Tibial artery (tissue), 4 donors: Measurements from ENCODE around the gene PRKG1.

Experiments used
- DNase-seq, 2 donors: peaks; one replicate each; pipeline ENCODE4 v3.0.0-alpha.2; 2019
- H3K27ac ChIP-seq, 2 donors: fragments of 200-600 bp; sonication (generic) in 1 of 2; 1 replicate in 1 of 2; 2 replicates in 1 of 2; pipeline ENCODE4 v1.5.1; 2018 to 2019; ENCODE audit warnings: mild to moderate bottlenecking in 1 of 2
- H3K27me3 ChIP-seq, 2 donors: fragments of 200-600 bp; sonication (generic) in 1 of 2; one replicate each; pipeline versions ENCODE4 v1.5.1 to v1.6.0; 2016 to 2019
- H3K36me3 ChIP-seq, 3 donors: fragments of 200-600 bp; sonication (generic) in 2 of 3; one replicate each; pipeline ENCODE4 v1.5.1; 2016 to 2019; ENCODE audit warnings: mild to moderate bottlenecking in 2 of 3
- H3K4me1 ChIP-seq, 4 donors: fragments of 200-600 bp; sonication (generic) in 2 of 4; 1 replicate in 3 of 4; 2 replicates in 1 of 4; pipeline ENCODE4 v1.5.1; 2016 to 2019
- H3K4me3 ChIP-seq, 2 donors: fragments of 200-600 bp; sonication (generic) in 1 of 2; 1 replicate in 1 of 2; 2 replicates in 1 of 2; pipeline ENCODE4 v1.5.1; 2018 to 2019; ENCODE audit warnings: mild to moderate bottlenecking in 2 of 2
- H3K9me3 ChIP-seq, 3 donors: fragments of 200-600 bp; sonication (generic) in 1 of 3; one replicate each; pipeline ENCODE4 v1.5.1; 2016 to 2019
- intact Hi-C: fragments of 100-400 bp; cut with DNase I; formaldehyde crosslinking; loops from one replicate; pipeline ENCODE4 v1.15.0; 2023; ENCODE audit warnings: low total_unique reads
- TF ChIP-seq, protein P1 (sequence below), 2 experiments: fragments of 200-600 bp in 1 of 2; fragments of 450-650 bp in 1 of 2; IDR thresholded peaks; one replicate each; pipeline ENCODE4 v1.5.1; 2017 to 2019; ENCODE audit warnings: antibody characterized with exemption in 2 of 2, mild to moderate bottlenecking in 1 of 2, moderate library complexity in 1 of 2

The PRKG1 gene

DNA sequence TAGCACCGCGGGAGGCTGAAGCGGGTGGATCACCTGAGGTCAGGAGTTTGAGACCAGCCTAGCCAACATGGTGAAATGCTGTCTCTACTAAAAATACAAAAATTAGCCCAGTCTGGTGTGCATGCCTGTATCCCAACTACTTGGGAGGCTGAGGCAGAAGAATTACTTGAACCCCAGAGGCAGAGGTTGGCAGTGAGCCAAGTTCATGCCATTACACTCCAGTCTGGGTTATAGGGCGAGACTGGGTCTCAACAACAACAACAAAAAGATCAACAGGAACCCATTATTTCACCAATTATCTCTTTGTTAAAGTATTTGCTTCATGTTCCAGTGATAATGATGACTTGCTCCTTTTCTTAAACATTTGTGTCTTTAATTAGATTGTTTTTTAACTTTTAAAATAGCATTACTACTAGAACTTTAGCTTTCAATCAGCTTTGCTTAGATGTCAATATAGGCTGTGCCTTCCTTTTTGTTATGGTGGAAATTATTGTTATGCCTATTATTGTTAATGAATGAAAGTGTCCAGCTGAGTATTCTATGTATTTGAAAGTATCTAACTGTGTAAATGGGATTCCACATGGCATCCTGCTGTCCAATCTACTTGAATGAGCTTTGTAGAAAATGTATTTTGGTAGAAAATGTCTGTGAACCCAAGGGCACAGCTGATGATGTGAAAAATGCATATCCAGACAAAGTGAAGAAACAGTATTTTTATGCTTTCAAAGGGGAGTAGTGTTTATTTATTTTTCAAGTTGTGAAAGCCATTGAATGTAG lies 686.8 kb downstream of the PRKG1 start:
- no peak for DNase-seq
- Histone ChIP-seq H3K27ac (no peak overlapping the region), H3K27me3 (no peaks in the 10 kb centered on the region), H3K9me3 (no peaks in the 10 kb centered on the region), H3K4me3 (no peak overlapping the region), H3K4me1 (peaks cover 0 to 23% (median 0%) of the 10 kb centered on the region in 4 donors), H3K36me3 (no peaks in the 10 kb centered on the region)
- TF ChIP-seq, protein P1, sequence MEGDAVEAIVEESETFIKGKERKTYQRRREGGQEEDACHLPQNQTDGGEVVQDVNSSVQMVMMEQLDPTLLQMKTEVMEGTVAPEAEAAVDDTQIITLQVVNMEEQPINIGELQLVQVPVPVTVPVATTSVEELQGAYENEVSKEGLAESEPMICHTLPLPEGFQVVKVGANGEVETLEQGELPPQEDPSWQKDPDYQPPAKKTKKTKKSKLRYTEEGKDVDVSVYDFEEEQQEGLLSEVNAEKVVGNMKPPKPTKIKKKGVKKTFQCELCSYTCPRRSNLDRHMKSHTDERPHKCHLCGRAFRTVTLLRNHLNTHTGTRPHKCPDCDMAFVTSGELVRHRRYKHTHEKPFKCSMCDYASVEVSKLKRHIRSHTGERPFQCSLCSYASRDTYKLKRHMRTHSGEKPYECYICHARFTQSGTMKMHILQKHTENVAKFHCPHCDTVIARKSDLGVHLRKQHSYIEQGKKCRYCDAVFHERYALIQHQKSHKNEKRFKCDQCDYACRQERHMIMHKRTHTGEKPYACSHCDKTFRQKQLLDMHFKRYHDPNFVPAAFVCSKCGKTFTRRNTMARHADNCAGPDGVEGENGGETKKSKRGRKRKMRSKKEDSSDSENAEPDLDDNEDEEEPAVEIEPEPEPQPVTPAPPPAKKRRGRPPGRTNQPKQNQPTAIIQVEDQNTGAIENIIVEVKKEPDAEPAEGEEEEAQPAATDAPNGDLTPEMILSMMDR (IDR thresholded peaks at IDR 0.05) = no peak
- intact Hi-C loops = loop anchor here (5.0 kb wide), 1 partner anchor 561 kb away; no protein-coding TSS in a partner anchor

DNA sequence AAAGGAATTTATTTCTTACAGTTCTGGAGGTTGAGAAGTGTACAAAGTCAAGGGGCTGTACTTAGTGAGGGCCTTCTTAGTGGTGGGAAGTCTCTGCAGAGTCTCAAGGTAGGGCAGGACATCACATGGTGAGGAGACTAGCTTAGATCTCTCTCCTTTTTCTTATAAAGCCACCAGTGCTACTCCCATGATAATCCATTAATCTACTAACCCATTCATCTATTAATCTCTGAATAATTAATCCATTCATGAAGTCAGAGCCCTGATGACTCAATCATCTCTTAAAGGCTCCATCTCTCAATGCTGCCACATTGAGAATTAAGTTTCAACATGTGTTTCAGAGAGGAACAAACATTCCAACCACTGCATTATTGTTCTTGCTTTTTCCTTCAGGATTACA lies 689.5 kb downstream of the PRKG1 start:
- peaks cover 0 to 3% (median 0%) of the 10 kb centered on the region in 3 donors for H3K9me3 ChIP-seq
- no peaks in the 10 kb centered on the region for H3K27me3 ChIP-seq
- TF ChIP-seq, protein P1 (IDR thresholded peaks at IDR 0.05) = no peak
- no peak for DNase-seq
- H3K4me1 ChIP-seq = peaks cover 0 to 22% (median 0%) of the 10 kb centered on the region in 4 donors
- no peak overlapping the region for H3K4me3 ChIP-seq
- intact Hi-C loops = loop anchor here (5.0 kb wide), 1 partner anchor 559 kb away; no protein-coding TSS in a partner anchor
- H3K36me3 ChIP-seq = no peaks in the 10 kb centered on the region
- H3K27ac ChIP-seq = no peak overlapping the region

DNA sequence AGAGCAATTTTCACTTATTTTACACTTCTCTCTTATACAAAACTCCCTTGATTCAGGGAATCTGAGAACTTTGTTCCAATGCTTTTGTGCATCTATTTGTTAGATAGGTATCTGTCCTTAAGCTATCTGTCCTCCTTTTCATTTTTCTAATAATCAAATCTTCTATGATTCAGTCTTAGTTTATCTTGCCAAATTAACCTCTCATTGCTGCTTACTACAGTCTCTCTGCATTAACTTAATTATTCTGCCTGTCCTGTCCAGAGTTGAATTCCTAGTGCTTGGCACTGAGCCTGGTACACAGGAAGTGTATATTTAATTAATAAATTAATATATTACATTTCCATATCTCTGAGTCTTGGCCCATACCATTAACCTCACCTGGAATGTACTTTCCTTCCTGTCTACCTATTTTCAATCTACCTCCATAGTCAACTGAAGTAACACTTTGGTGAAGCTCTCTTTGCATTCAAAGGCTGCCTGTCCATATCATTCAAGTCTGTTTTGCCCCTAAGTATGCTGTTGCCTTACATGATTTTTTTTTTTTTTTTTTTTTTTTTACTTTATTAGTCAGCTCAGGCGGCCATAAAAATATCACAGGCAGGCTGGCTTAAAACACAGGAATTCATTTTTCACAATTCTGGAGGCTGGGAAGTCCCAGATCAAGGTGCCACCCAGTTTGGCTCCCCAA lies 691.1 kb downstream of the PRKG1 start:
- Histone ChIP-seq H3K9me3 (peaks cover 0 to 3% (median 0%) of the 10 kb centered on the region in 3 donors), H3K4me1 (peaks cover 0 to 20% (median 0%) of the 10 kb centered on the region in 4 donors), H3K4me3 (no peak overlapping the region), H3K27me3 (no peaks in the 10 kb centered on the region), H3K27ac (no peak overlapping the region), H3K36me3 (no peaks in the 10 kb centered on the region)
- intact Hi-C loops = no loop called here
- TF ChIP-seq, protein P1 (IDR thresholded peaks at IDR 0.05) = no peak
- no peak for DNase-seq

DNA sequence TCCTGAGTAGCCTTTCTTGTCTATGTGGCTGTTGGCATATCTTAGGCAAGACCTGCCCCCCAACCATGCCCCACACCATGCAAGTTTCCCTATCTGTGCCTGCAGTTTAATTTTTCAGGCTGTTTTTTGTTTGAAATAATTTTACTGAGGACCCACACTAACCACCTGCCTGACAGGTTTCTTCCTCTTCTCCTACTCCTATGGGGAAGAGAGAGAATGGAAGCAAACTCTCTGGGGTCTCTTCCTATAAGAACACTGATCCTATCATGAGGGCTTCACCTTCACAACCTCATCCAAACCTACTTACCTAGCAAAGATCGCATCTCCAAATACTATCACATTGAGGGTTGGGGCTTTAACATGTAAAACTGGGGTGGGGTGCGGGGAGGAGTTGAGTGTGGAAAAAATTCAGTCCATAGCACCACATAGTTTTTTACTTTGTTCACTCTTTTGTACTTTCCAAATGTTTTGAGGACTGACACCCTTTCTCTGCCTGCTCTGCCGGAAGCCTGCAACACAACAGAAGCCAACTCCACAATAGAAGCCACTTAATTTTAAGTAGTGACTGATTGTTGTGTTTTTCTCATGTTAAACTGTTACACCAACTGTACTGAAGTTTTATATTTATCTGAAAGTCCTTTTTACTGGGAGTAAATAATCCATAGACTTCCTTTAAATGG lies 692.3 kb downstream of the PRKG1 start:
- intact Hi-C loops = no loop called here
- H3K9me3 ChIP-seq = peaks cover 0 to 3% (median 0%) of the 10 kb centered on the region in 3 donors
- TF ChIP-seq, protein P1 (IDR thresholded peaks at IDR 0.05) = no peak
- H3K27ac ChIP-seq = no peak overlapping the region
- H3K4me3 ChIP-seq = no peak overlapping the region
- no peak for DNase-seq
- H3K36me3 ChIP-seq = no peaks in the 10 kb centered on the region
- no peaks in the 10 kb centered on the region for H3K27me3 ChIP-seq
- peaks cover 0 to 18% (median 2%) of the 10 kb centered on the region in 4 donors for H3K4me1 ChIP-seq

DNA sequence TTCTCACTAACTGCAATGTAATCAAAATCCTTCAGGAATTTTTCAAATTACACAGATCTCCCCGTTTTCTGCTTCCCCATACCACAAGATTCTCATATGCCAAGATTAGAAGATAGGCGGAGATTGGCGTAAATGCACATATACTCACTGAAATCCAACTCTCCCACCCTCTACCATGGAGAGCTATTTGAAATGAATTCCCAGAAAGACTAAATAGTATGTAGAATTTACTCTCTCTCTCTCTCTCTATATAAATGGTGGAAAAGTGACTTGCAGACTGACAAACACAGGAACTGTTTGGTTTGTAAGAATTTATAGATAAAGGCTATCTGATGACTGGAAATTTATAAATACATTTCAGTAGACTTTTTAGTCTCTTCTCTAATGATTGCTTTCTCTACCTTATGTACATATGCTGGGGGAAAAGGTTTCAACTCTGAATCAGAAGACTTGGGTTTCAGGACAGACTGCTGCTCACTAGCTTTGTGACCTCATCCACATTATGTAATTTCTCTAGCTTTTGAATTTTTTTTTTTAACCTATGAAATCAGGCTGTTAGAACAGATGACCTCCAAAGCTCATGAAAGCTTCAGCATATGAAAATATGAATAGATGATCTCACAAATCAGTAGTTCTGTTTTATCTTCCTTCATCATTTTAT lies 692.9 kb downstream of the PRKG1 start:
- intact Hi-C loops = no loop called here
- DNase-seq = no peak
- Histone ChIP-seq H3K9me3 (peaks cover 0 to 3% (median 0%) of the 10 kb centered on the region in 3 donors), H3K4me1 (peaks cover 0 to 18% (median 2%) of the 10 kb centered on the region in 4 donors), H3K27me3 (no peaks in the 10 kb centered on the region), H3K4me3 (no peak overlapping the region), H3K27ac (no peak overlapping the region), H3K36me3 (no peaks in the 10 kb centered on the region)
- TF ChIP-seq, protein P1 (IDR thresholded peaks at IDR 0.05) = no peak
